H9 (cell line): Measurements from ENCODE around the gene HASPIN. TPM values are rescaled to one million over a fixed set of nuclear protein-coding genes. Genes with fewer than 3 reads are reported as not detected.
A peak's percentile ranks its signal among the peaks of the same experiment; 100 is the strongest.

ENCODE experiments used
- DNase-seq: peaks from one replicate; pipeline ENCODE4 v3.0.0-alpha.2; 2017
- H2AFZ ChIP-seq: one replicate; pipeline ENCODE4 v1.6.1; 2013; ENCODE audit warnings: mild to moderate bottlenecking, low read length, control low read depth, moderate library complexity
- H2AK5ac ChIP-seq: 2 replicates; pipeline ENCODE4 v1.6.1; 2013; ENCODE audit warnings: low read length, control low read depth, mixed read lengths; ENCODE audit not compliant: insufficient read length
- H2BK120ac ChIP-seq: one replicate; pipeline ENCODE4 v1.6.1; 2013; ENCODE audit warnings: low read depth, mild to moderate bottlenecking, low read length, control low read depth, inconsistent platforms; ENCODE audit not compliant: poor library complexity, severe bottlenecking
- H2BK12ac ChIP-seq: 2 replicates; pipeline ENCODE4 v1.6.1; 2013; ENCODE audit warnings: low read length, control low read depth, mixed read lengths, low read depth; ENCODE audit not compliant: insufficient read length
- H2BK15ac ChIP-seq: 2 replicates; pipeline ENCODE4 v1.6.1; 2013; ENCODE audit warnings: low read depth, low read length, control low read depth
- H2BK20ac ChIP-seq: one replicate; pipeline ENCODE4 v1.6.1; 2013; ENCODE audit warnings: low read depth, mild to moderate bottlenecking, low read length, control low read depth, inconsistent platforms; ENCODE audit not compliant: poor library complexity, severe bottlenecking
- H2BK5ac ChIP-seq: 2 replicates; pipeline ENCODE4 v1.6.1; 2013; ENCODE audit warnings: low read length, control low read depth, mixed read lengths; ENCODE audit not compliant: insufficient read length
- H3K14ac ChIP-seq: 2 replicates; pipeline ENCODE4 v1.6.1; 2013; ENCODE audit warnings: low read length, control low read depth; ENCODE audit not compliant: insufficient read depth
- H3K18ac ChIP-seq: 2 replicates; pipeline ENCODE4 v1.6.1; 2013; ENCODE audit warnings: low read depth, mild to moderate bottlenecking, mixed read lengths, low read length, control low read depth; ENCODE audit not compliant: insufficient read length
- H3K23ac ChIP-seq: 2 replicates; pipeline ENCODE4 v1.6.1; 2013; ENCODE audit warnings: low read length, control low read depth, mixed read lengths, low read depth; ENCODE audit not compliant: insufficient read length
- H3K23me2 ChIP-seq: 2 replicates; pipeline ENCODE4 v1.6.1; 2013; ENCODE audit warnings: low read depth, mild to moderate bottlenecking, mixed read lengths, low read length, control low read depth; ENCODE audit not compliant: insufficient read length, poor library complexity, severe bottlenecking
- H3K27ac ChIP-seq: 2 replicates; pipeline ENCODE4 v1.5.1; 2013; ENCODE audit warnings: low read length, control low read depth, mixed read lengths, low read depth; ENCODE audit not compliant: insufficient read length
- H3K27me3 ChIP-seq: 2 replicates; pipeline ENCODE4 v1.6.1; 2013; ENCODE audit warnings: low read length, control low read depth, inconsistent platforms; ENCODE audit not compliant: insufficient read depth
- H3K4ac ChIP-seq: 2 replicates; pipeline ENCODE4 v1.6.1; 2013; ENCODE audit warnings: low read depth, mild to moderate bottlenecking, control low read depth, inconsistent platforms, low read length, moderate library complexity
- H3K4me1 ChIP-seq: 2 replicates; pipeline ENCODE4 v1.6.1; 2013; ENCODE audit warnings: low read length, control low read depth, inconsistent platforms; ENCODE audit not compliant: insufficient read depth
- H3K4me2 ChIP-seq: 2 replicates; pipeline ENCODE4 v1.6.1; 2013; ENCODE audit warnings: low read length, control low read depth, mixed read lengths; ENCODE audit not compliant: insufficient read length, insufficient read depth
- H3K56ac ChIP-seq: 2 replicates; pipeline ENCODE4 v1.6.1; 2013; ENCODE audit warnings: low read depth, mild to moderate bottlenecking, mixed read lengths, low read length, control low read depth; ENCODE audit not compliant: insufficient read length
- H3K79me1 ChIP-seq: 2 replicates; pipeline ENCODE4 v1.6.1; 2013; ENCODE audit warnings: low read depth, mild to moderate bottlenecking, moderate library complexity, low read length, control low read depth, inconsistent platforms; ENCODE audit not compliant: insufficient read depth, poor library complexity, severe bottlenecking
- H3K79me2 ChIP-seq: 2 replicates; pipeline ENCODE4 v1.6.1; 2013; ENCODE audit warnings: low read length, control low read depth, inconsistent platforms; ENCODE audit not compliant: insufficient read depth
- H3K9ac ChIP-seq: 2 replicates; pipeline ENCODE4 v1.6.1; 2013; ENCODE audit warnings: low read length, control low read depth, mixed read lengths; ENCODE audit not compliant: insufficient read length; ENCODE audit errors: extremely low read depth
- H3K9me3 ChIP-seq: one replicate; pipeline ENCODE4 v1.6.1; 2013; ENCODE audit warnings: low read depth, low read length, inconsistent platforms; ENCODE audit not compliant: control insufficient read depth
- H3T11ph ChIP-seq: one replicate; pipeline ENCODE4 v1.6.1; 2013; ENCODE audit warnings: mild to moderate bottlenecking, low read length, control low read depth, inconsistent platforms
- H4K20me1 ChIP-seq: one replicate; pipeline ENCODE4 v1.6.1; 2013; ENCODE audit not compliant: control insufficient read depth, insufficient read length, insufficient read depth
- H4K5ac ChIP-seq: 2 replicates; pipeline ENCODE4 v1.6.1; 2013; ENCODE audit warnings: low read depth, mild to moderate bottlenecking, mixed read lengths, low read length, control low read depth; ENCODE audit not compliant: insufficient read length
- H4K8ac ChIP-seq: replicated peaks from 2 replicates; pipeline ENCODE4 v1.6.1; 2013; ENCODE audit warnings: low read length, control low read depth, mixed read lengths, low read depth; ENCODE audit not compliant: insufficient read length
- H4K91ac ChIP-seq: 2 replicates; pipeline ENCODE4 v1.6.1; 2013; ENCODE audit warnings: low read depth, mild to moderate bottlenecking, moderate library complexity, mixed read lengths, low read length, control low read depth; ENCODE audit not compliant: insufficient read length
- H3K27ac Mint-ChIP-seq, 3 experiments: 2 replicates in 2 of 3; 3 replicates in 1 of 3; pipeline ENCODE4 v1.8.0; 2020 to 2021; ENCODE audit warnings: mixed read lengths in 3 of 3, mild to moderate bottlenecking in 1 of 3, moderate library complexity in 1 of 3
- H3K27me3 Mint-ChIP-seq: 2 replicates; pipeline ENCODE4 v1.8.0; 2021; ENCODE audit warnings: low read depth, mild to moderate bottlenecking, moderate library complexity, mixed read lengths
- H3K36me3 Mint-ChIP-seq, 3 experiments: 2 replicates in 2 of 3; 3 replicates in 1 of 3; pipeline ENCODE4 v1.8.0; 2020 to 2021; ENCODE audit warnings: low read depth in 3 of 3, mixed read lengths in 3 of 3; ENCODE audit not compliant: insufficient read depth in 1 of 3
- H3K4me1 Mint-ChIP-seq, 2 experiments: 2 replicates each; pipeline ENCODE4 v1.8.0; 2020; ENCODE audit warnings: mixed read lengths in 2 of 2
- H3K4me3 Mint-ChIP-seq, 2 experiments: 2 replicates in 1 of 2; 3 replicates in 1 of 2; pipeline ENCODE4 v1.8.0; 2020 to 2021; ENCODE audit warnings: mild to moderate bottlenecking in 2 of 2, mixed read lengths in 2 of 2, moderate library complexity in 1 of 2
- H3K9me3 Mint-ChIP-seq, 2 experiments: 2 replicates in 1 of 2; 3 replicates in 1 of 2; pipeline ENCODE4 v1.8.0; 2020; ENCODE audit warnings: mild to moderate bottlenecking in 2 of 2, mixed read lengths in 2 of 2, moderate library complexity in 1 of 2
- CTCF ChIP-seq: fragments of 200-600 bp; sonication (generic); conservative IDR thresholded peaks from 3 replicates; pipeline ENCODE4 v1.8.0; 2021; ENCODE audit warnings: antibody characterized with exemption, mild to moderate bottlenecking
- WGBS: extraction: QIAGEN DNeasy Blood & Tissue Kit; methylation state at CpG from one replicate; pipeline ENCODE4 v1.1.7; 2013; ENCODE audit warnings: missing lambda C conversion rate, low lambda C conversion rate, mixed read lengths; ENCODE audit not compliant: insufficient read length; ENCODE audit errors: extremely low coverage; 5-methylcytosine and 5-hydroxymethylcytosine counted together
- total RNA-seq: library from RNA; stranded (reverse); gene quantifications from 2 replicates; pipeline ENCODE4 v1.2.1, GENCODE V29; 2021

Gene HASPIN
- total RNA-seq, 1 experiment from 2014 or later: 26.6 TPM

GRCh38 chr17:3682033-3682432 lies 41.7 kb upstream of the HASPIN start:
- Mint-ChIP-seq H3K4me3 (no peak overlapping the region), H3K27me3 (peaks cover 4% of the 10 kb centered on the region; the same call in 1 of the 2 replicates), H3K36me3 (no peaks in the 10 kb centered on the region; a peak in 1 of 7 replicates), H3K9me3 (no peaks in the 10 kb centered on the region), H3K4me1 (peaks cover 7 to 20% of the 10 kb centered on the region in 2 experiments), H3K27ac (no peak overlapping the region; a peak in 1 of 7 replicates)
- no peaks in the 10 kb centered on the region for H3K23me2 ChIP-seq
- H2BK120ac ChIP-seq: no peak overlapping the region
- TF ChIP-seq CTCF: no peak
- H3K4ac ChIP-seq: no peak overlapping the region
- no peak overlapping the region for H3K18ac ChIP-seq
- no peak overlapping the region for H2BK20ac ChIP-seq
- H3K4me2 ChIP-seq: no peak overlapping the region
- H2BK12ac ChIP-seq: no peak overlapping the region
- no peak overlapping the region for H4K91ac ChIP-seq
- no peaks in the 10 kb centered on the region for H3K27me3 ChIP-seq
- no peak overlapping the region for H2AK5ac ChIP-seq
- H2AFZ ChIP-seq: no peak overlapping the region
- no peak overlapping the region for H3K23ac ChIP-seq
- no peaks in the 10 kb centered on the region for H4K20me1 ChIP-seq
- no peak overlapping the region for H3K14ac ChIP-seq
- no peaks in the 10 kb centered on the region for H3K79me1 ChIP-seq
- no peaks in the 10 kb centered on the region for H3K9me3 ChIP-seq
- H3K56ac ChIP-seq: no peak overlapping the region
- H3T11ph ChIP-seq: no peak overlapping the region
- no peak overlapping the region for H4K8ac ChIP-seq
- no peak overlapping the region for H2BK5ac ChIP-seq
- H3K27ac ChIP-seq: no peak overlapping the region
- peak; percentile 28 for DNase-seq
- WGBS: no CpG with 5 or more reads among the region's 12 CpGs
- no peak overlapping the region for H4K5ac ChIP-seq
- no peak overlapping the region for H2BK15ac ChIP-seq
- no peaks in the 10 kb centered on the region for H3K4me1 ChIP-seq
- H3K79me2 ChIP-seq: no peaks in the 10 kb centered on the region
- H3K9ac ChIP-seq: no peak overlapping the region
